Activated CD4-positive, alpha-beta T cell treated with anti-CD3 and anti-CD28 coated beads for 48 hours (primary cell): Measurements from ENCODE around the gene CLDN25.

ENCODE experiments used
- DNase-seq: peaks from one replicate; pipeline ENCODE4 v3.0.0-alpha.2; 2020

The CLDN25 gene

DNA sequence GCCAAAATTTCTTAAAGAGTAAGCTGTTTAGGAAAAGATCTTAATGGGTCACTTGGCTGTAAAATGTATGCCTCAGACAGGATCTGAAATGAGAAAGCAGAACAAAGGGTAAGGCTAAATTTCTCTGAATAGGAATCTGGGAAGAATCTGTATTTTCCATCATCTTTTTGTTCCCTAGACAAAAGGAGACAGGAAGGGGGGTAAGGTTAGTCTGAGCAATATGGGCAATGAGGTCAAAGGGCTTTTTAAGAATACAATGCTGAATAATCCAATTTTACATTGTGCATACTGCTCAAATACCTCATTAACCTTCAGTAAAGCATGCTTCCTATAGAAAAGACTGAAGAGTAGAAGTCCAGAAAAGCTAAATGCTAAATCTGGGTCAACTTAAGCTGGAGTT, 34.6 kb downstream of the CLDN25 start:
- no peak for DNase-seq

DNA sequence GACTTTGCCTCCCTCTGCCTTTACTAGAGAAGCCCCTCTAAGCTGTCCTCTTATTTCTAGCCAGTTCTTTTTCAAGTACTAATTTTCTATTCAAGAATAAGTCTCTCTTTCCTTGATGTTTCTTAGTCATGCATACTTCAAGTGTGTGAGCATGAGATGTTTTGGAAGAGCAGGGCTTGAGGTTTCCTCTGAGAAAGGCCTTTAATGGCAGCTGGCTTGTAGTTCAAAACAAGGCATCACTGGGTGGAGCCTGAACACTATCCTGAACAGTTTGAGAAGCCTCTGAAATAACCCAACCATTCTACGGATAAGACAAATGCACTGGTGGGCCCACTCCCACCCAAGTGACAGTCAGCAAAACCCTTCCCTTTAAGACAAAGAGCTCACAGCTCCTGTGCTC, 37.6 kb downstream of the CLDN25 start:
- DNase-seq = no peak

DNA sequence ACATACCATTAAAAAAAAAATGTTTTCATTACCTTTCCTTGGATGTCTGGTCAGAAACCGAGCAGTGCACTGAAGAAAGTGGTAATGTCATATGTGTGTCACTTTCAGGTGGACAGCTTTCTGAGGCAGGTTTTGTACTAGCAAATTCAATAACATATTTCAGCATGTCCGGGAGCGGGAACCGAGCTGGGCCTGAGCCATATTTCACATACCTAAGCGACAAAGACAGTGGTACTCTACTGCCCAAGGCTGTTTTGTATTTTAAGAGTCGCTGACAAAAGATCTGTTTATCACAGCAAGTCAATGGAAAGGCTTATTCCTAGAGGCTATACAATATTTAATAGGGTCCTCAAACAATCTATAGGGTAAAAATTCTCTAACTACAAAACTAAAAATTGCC, 38.0 kb downstream of the CLDN25 start:
- DNase-seq = no peak

DNA sequence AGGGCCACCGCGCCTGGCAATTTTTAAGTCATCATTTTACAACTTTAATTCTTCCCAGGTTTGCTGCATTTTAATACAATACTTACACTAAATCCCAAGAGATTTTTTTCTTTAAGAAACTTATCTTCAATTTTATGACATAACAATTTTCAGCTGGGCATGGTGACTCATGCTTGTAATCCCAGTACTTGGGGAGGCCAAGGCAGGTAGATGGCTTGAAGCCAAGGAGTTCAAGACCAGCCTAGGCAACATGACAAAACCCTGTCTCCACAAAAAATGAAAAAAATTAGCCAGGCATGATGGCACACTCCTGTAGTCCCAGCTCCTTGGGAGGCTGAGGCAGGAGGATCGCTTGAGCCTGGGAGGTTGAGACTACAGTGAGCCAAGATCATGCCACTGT, 38.8 kb downstream of the CLDN25 start:
- no peak for DNase-seq

DNA sequence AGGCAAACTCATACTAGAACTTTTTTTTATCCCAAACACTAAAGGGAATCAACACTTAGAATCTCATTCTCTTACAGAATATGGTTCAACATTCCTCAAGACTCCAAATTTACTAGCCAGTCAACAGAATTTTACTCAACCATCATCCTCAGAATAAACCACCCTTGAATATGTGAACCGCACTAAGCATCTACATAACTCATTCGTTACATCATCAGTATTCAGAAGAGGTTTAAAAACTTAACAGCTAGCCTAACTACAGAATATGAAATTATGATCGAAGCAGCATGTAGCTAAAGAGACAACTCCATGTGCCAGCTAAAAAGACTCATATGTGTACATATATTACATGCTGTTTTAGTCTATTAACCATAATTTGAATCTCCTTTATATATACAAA, 47.9 kb downstream of the CLDN25 start:
- DNase-seq = no peak

DNA sequence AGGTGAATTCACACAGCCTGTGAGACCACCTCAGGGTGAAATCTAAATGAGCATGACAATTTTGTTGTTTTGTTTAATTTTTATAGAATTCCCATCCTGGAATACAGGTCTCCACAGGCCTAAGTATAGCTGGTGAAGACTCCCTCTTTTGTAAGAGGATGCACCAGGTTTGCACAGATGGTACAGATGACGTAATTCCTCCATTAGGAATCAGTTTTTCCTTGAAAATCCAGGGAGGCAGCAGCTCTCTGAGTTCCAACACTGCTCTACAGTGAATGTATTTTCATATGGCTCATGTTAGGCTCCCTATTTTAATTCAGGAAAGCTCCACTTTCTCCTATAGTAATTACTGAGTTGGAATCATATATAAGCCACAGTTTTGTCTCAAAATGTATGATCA, 48.6 kb downstream of the CLDN25 start:
- no peak for DNase-seq

DNA sequence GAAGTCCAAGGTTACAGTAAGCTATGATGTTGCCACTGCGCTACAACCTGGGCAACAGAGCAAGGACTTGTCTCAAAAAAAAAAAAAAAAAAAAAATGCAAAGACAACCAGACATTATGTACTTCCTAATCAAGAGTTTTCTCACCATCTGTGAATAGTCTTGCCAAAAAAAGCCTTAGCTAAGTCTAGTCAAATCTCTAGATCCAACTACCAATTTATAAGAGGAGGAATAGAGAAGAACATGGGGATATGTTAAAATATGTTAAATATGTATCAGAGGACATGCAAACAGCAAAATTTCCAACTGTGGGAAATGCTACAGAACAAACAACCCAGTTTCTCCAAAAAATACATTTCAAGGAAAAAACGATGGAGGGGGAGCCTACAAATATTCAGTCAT, 50.2 kb downstream of the CLDN25 start:
- no peak for DNase-seq
